GM21529 (cell line): ENCODE results near the gene KPNA1.
A peak's percentile ranks its signal among the peaks of the same experiment; 100 is the strongest.
"Not testable (repeated sequence)": the region's sequence is repeated elsewhere in the genome, so short reads cannot be mapped to it uniquely, and the experiment has no call there.

ENCODE experiments used
- ATAC-seq: cut with Tn5 transposase; IDR thresholded peaks from one replicate; pipeline ENCODE4 v1.9.1; 2021; ENCODE audit not compliant: unreplicated experiment

The KPNA1 gene

GRCh38 chr3:122481390-122481789, 33.3 kb downstream of the KPNA1 start:
- ATAC-seq, result no peak

GRCh38 chr3:122476532-122476931, 38.2 kb downstream of the KPNA1 start:
- ATAC-seq, result no peak

DNA sequence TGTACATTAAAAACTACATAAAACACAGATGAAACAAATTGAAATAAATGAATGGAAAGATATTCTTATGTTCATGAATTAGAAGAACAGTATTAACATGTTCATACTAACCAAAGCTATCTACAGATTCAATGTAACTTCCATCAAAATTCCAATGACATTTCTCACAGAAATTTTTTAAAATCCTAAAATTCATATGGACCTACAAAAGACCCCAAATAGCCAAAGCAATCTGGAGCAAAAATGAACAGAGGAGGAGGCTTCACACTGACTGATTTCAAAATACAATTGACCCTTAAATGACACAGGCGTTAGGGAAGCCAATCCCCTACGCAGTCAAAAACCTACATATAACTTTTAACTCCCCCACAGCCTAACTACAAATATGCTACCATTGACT, 39.4 kb downstream of the KPNA1 start:
- no peak for ATAC-seq

GRCh38 chr3:122469659-122470058, 45.1 kb downstream of the KPNA1 start:
- no peak for ATAC-seq

DNA sequence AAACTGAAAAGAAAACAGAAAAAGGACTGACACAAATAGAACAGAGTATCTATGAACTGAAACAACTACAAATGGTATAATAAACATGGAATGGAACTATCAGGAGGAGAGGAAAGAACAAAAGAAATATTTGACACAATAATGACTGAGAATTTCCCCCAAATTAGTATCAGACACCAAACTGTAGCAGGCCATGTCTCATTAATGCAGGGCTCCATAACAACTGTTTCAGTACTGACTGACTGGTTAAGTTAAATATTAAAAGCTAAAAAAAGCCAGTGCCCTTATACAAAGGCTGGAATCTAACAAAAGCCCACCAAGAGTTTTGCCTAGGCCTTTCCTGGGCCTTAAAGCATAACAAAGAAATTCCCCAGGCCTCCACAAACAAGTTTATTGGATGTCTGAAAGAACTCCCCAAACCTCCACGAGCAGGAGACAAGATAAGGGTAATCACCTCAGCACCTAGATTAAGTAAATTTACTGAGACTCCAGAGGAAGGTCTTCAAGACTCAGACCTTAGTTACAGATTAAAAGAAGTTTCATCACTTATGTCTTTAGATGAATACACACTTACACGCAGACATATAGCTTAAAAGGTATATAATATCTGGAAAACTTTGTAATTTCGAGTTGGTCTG, 45.7 kb downstream of the KPNA1 start:
- ATAC-seq, result peak; percentile 58

- no peak for ATAC-seq
Measured at GRCh38 chr3:122466701-122467240, 48.0 kb downstream of the KPNA1 start.

DNA sequence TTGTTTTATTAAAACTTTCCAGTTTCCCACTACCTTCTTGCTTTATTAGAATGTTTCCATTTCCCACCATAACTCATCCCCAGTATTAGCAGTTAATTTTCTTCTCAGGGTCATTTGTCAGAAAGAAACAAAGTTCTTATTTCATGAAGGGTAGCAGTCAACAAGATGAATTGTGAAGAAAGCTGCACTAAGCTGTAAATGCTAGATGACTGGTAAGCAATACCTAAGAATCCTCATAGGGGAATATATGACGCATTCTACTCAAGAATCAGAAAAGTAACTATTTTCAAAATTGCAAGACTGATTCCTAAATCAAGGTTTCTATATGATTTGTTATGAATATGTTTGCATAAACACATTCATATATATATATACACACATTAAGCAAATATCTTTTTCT, 50.1 kb downstream of the KPNA1 start:
- ATAC-seq, result no peak

GRCh38 chr3:122462406-122462805, 52.3 kb downstream of the KPNA1 start:
- ATAC-seq, result no peak

DNA sequence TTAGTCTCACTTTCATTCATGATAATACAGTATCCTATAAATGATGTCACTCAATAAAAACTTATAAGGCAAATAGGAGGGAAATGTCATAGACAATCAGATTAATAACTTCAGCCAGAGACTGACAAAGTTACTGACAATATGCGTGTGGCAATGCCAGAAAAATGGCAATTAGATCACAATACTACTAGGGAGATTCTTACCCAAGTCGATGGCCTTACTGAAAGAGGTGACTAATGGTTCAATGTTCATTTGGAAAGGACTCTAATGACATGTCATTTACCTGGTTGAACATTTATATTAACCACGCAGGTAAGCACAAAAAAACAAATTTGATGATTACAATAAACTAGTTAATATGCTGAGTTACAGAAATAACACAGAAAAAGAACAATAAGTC, 52.9 kb downstream of the KPNA1 start:
- no peak for ATAC-seq

GRCh38 chr3:122458992-122459391, 55.7 kb downstream of the KPNA1 start:
- no peak for ATAC-seq

DNA sequence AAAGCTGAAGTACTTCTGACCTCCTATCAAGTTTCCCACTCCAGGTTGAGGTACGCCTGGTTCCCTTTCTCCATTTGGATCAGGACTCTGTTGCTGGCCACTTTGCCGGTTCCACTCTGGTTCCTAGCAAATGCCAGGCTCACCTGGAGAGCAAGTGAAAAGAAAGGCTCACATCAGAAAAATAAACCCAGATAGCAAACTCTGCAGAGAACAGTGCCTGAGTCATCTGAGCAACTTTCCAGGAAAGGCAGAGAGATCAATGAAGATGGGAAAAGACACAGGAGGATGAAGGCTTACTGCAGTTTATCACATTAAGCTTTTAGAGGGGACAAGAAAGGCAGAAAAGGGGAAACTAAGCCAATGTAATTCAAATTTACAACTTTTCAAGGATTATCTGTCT, 57.0 kb downstream of the KPNA1 start:
- ATAC-seq, result no peak

DNA sequence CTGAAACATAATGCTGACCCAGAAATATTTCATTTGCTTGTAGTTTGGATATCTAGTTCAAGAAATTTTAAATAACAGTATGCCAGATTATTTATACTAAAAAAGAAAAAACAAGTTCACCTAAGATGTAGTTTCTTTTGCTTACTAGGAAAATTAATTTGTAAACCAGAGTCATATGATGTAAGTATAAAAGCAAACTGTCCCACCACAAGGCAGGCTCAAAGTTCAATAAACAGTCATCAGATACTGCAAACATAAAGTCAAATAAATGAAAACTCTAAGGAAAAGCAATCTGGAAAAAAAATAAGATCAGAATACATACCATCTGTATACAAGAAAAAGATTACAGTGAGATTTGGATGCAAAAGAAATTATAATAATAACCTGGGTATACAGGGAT, 58.7 kb downstream of the KPNA1 start:
- ATAC-seq, result no peak

DNA sequence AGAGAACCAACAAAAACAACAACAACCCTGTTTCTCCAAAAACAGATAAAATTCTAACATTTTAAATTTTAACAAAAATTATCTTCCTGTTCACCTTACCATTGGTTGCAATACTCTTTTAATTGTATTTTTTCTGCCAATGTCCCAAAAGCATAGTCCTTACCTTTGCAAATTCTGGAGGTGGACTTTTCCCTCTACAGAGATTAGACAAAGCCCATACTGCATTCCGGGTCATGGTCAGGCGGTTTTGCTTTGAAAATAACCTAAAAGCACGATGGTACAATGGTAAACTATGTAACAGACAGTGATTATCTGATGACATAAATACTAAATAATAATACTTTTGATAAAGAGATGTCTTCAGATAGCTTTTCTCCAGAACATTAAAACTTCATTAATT, 63.4 kb downstream of the KPNA1 start:
- ATAC-seq, result no peak

DNA sequence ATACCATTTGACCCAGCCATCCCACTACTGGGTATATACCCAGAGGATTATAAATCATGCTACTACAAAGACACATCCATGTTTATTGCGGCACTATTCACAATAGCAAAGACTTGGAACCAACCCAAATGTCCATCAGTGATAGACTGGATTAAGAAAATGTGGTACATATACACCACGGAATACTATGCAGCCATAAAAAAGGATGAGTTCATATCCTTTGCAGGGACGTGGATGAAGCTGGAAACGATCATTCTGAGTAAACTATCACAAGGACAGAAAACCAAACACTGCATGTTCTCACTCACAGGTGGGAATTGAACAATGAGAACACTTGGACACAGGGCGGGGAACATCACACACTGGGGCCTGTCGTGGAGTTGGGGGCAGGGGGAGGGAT, 66.5 kb downstream of the KPNA1 start:
- ATAC-seq, result not testable (repeated sequence)

- ATAC-seq, result not testable (repeated sequence)
Measured at GRCh38 chr3:122444491-122444887, 70.2 kb downstream of the KPNA1 start.

DNA sequence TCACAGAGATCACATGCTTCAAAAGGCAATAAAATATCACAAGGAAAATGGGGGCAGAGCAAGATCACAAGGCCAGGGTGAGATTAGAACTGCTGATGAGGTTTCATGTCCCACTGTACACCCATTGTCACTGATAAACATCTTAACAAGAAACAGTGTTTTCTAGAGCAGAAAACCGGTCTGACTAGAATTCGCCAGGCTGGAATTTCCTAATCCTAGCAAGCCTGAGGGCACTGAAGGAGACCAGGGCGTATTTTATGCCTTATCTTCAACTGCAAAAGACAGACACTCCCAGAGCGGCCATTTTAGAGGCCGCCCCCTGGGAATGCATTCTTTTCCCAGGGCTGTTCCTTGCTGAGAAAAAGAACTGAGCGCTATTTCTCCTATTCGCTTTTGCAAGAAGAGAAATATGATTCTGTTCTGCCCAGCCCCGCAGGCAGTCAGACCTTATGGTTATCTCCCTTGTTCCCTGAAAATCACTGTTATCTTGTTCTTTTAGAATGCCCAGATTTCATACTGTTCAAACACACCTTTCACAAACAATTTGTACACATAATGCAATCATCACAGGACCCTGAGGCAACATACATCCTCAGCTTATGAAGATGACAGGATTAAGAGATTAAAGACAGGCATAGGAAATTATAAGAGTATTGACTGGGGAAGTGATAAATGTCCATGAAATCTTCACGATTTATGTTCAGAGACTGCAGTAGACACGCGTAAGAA, 70.8 kb downstream of the KPNA1 start:
- ATAC-seq, result not testable (repeated sequence)

GRCh38 chr3:122443090-122443489, 71.6 kb downstream of the KPNA1 start:
- ATAC-seq, result no peak

- no peak for ATAC-seq
Measured at GRCh38 chr3:122435950-122436349, 78.8 kb downstream of the KPNA1 start.

- ATAC-seq, result no peak
Measured at GRCh38 chr3:122430371-122430770, 84.4 kb downstream of the KPNA1 start.

DNA sequence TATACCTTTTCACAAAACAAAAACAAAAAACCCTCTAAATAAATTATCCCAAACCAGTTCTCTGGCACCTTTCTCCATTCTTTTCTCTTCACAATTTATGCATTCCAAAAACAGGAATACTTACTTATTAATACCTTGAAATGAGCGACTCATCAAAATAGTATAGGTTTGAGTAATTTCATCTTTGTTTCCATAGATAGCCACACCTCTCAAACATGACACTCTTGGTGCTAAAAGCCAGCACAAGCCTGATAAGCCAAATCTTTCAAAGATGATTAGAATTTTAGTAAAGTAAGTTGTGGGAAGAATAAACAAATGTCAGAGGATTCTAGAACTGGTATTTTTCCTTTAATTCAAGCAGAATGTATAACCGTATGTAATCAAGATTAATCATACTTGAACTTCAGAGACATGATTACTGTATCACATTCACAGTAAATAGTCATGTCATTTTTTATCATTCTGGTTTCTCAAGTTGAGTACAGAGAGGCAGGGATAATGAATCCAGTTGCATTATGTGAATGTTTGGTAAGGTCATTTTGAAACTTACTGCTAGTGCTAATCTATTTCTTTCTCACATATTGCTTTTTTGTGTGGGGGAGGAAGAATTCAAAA, 86.8 kb downstream of the KPNA1 start:
- ATAC-seq, result no peak

- no peak for ATAC-seq
Measured at GRCh38 chr3:122421836-122422235, 92.9 kb downstream of the KPNA1 start.

GRCh38 chr3:122421101-122421500, 93.6 kb downstream of the KPNA1 start:
- ATAC-seq, result no peak
